Lung (tissue), 12 donors: ENCODE data around the gene DUOX1. TPM values are rescaled to one million over a fixed set of nuclear protein-coding genes. Genes with fewer than 3 reads are reported as not detected.
"Not testable (repeated sequence)": the region's sequence is repeated elsewhere in the genome, so short reads cannot be mapped to it uniquely, and the experiment has no call there.

Source experiments
- ATAC-seq: fragments of 200-7000 bp; cut with Tn5 transposase; one replicate; pipeline ENCODE4 v1.9.1; 2020; ENCODE audit warnings: moderate number of reproducible peaks; ENCODE audit not compliant: insufficient read depth, low FRiP score
- DNase-seq, 3 donors: peaks; one replicate each; pipeline ENCODE4 v3.0.0-alpha.2; 2013 to 2017
- H3K27ac ChIP-seq, 2 donors: one replicate each; pipeline ENCODE4 v1.5.1; 2013; ENCODE audit warnings: mild to moderate bottlenecking in 2 of 2, moderate library complexity in 2 of 2, control low read depth in 1 of 2, inconsistent platforms in 1 of 2, low read depth in 1 of 2, low read length in 1 of 2
- H3K27me3 ChIP-seq, 3 donors: one replicate each; pipeline ENCODE4 v1.5.1; 2013; ENCODE audit warnings: low read length in 2 of 3; ENCODE audit not compliant: control insufficient read depth in 3 of 3, insufficient read depth in 3 of 3
- H3K36me3 ChIP-seq, 4 donors: one replicate each; pipeline ENCODE4 v1.5.1; 2013; ENCODE audit warnings: low read length in 4 of 4, mild to moderate bottlenecking in 1 of 4, moderate library complexity in 1 of 4; ENCODE audit not compliant: control insufficient read depth in 4 of 4, insufficient read depth in 4 of 4
- H3K4me1 ChIP-seq, 5 donors: one replicate each; pipeline ENCODE4 v1.5.1; 2013; ENCODE audit warnings: low read length in 5 of 5, mild to moderate bottlenecking in 2 of 5, moderate library complexity in 1 of 5; ENCODE audit not compliant: control insufficient read depth in 5 of 5, insufficient read depth in 5 of 5
- H3K4me3 ChIP-seq: one replicate; pipeline ENCODE4 v1.5.1; 2013; ENCODE audit warnings: mild to moderate bottlenecking, control low read depth, moderate library complexity
- H3K9ac ChIP-seq, 2 donors: one replicate each; pipeline ENCODE4 v1.5.1; 2013; ENCODE audit warnings: low read length in 2 of 2, control low read depth in 1 of 2; ENCODE audit not compliant: insufficient read depth in 1 of 2
- H3K9me3 ChIP-seq, 4 donors: one replicate each; pipeline ENCODE4 v1.5.1; 2013; ENCODE audit warnings: low read length in 3 of 4, mild to moderate bottlenecking in 1 of 4, moderate library complexity in 1 of 4; ENCODE audit not compliant: control insufficient read depth in 4 of 4, insufficient read depth in 3 of 4
- CTCF ChIP-seq: IDR thresholded peaks from 2 replicates; pipeline ENCODE4 v1.5.1; 2012; ENCODE audit warnings: mild to moderate bottlenecking; ENCODE audit errors: control extremely low read depth, extremely low read depth
- WGBS, 2 donors: extraction: QIAGEN DNeasy Blood & Tissue Kit; methylation state at CpG; one replicate each; pipeline ENCODE4 v1.1.7; 2013; 5-methylcytosine and 5-hydroxymethylcytosine counted together
- polyA plus RNA-seq, 2 donors: library from polyadenylated mRNA; stranded (reverse); fragments of 200-250 nt; gene quantifications; one replicate each; pipeline ENCODE4 v1.2.1, GENCODE V29; 2013
- total RNA-seq, 2 donors: library from RNA; depleted of rRNA in 1 of 2; stranded (reverse); fragments of >200 nt in 1 of 2; gene quantifications; one replicate each; pipeline ENCODE4 v1.2.1, GENCODE V29; 2014 to 2021
- donor health status: control.
- donor health status: control.
- donor health status: Bipolar disorder and iron deficiency.
- donor health status: healthy.
- donor health status: DM: yes; HTN: yes; CAD: no.

DUOX1 gene
- total and polyA plus RNA-seq, 4 donors: 61.7 to 363 (median 115) TPM

GRCh38 chr15:45100884-45101625, 28.7 kb upstream of the DUOX1 start:
- Histone ChIP-seq H3K9ac (no peak overlapping the region), H3K4me1 (no peaks in the 10 kb centered on the region), H3K9me3 (no peaks in the 10 kb centered on the region), H3K27me3 (no peaks in the 10 kb centered on the region), H3K36me3 (no peaks in the 10 kb centered on the region), H3K27ac (no peak overlapping the region), H3K4me3 (no peak overlapping the region)
- DNase-seq: no peak
- no peak for TF ChIP-seq CTCF
- 67 to 68% methylated on average over 7 of the region's 7 CpGs for WGBS, 2 donors
- no peak for ATAC-seq

- Histone ChIP-seq H3K4me3 (no peak overlapping the region), H3K36me3 (no peaks in the 10 kb centered on the region), H3K4me1 (no peaks in the 10 kb centered on the region), H3K27ac (no peak overlapping the region), H3K27me3 (peaks cover 0 to 3% (median 0%) of the 10 kb centered on the region in 3 donors), H3K9me3 (no peaks in the 10 kb centered on the region), H3K9ac (no peak overlapping the region)
- ATAC-seq (no peak), DNase-seq (no peak)
- WGBS, 2 donors: 94 to 96% methylated on average over 12 of the region's 12 CpGs
- no peak for TF ChIP-seq CTCF
These were observed 28.0 kb upstream of the DUOX1 start for GRCh38 chr15:45101749-45102148.

- 86 to 93% methylated on average over 6 of the region's 6 CpGs for WGBS, 2 donors
- peaks cover 0 to 3% (median 0%) of the 10 kb centered on the region in 3 donors for H3K27me3 ChIP-seq
- H3K27ac ChIP-seq: no peak overlapping the region
- H3K4me1 ChIP-seq: no peaks in the 10 kb centered on the region
- TF ChIP-seq CTCF: no peak
- H3K36me3 ChIP-seq: peaks cover 0 to 2% (median 0%) of the 10 kb centered on the region in 4 donors
- H3K4me3 ChIP-seq: no peak overlapping the region
- no peak overlapping the region for H3K9ac ChIP-seq
- H3K9me3 ChIP-seq: no peaks in the 10 kb centered on the region
- DNase-seq (no peak), ATAC-seq (no peak)
These were observed 27.6 kb upstream of the DUOX1 start for GRCh38 chr15:45102226-45102625.

GRCh38 chr15:45104170-45104569, 25.6 kb upstream of the DUOX1 start:
- DNase-seq, H3K4me1 ChIP-seq, H3K9ac ChIP-seq, H3K36me3 ChIP-seq, H3K9me3 ChIP-seq, H3K27ac ChIP-seq, ATAC-seq, H3K4me3 ChIP-seq: not testable (repeated sequence)
- WGBS, 2 donors: 87 to 91% methylated on average over 9 of the region's 9 CpGs
- peaks cover 0 to 14% (median 5%) of the 10 kb centered on the region in 3 donors for H3K27me3 ChIP-seq
